Stimulated activated CD4-positive, alpha-beta T cell treated with anti-CD3 and anti-CD28 coated beads, Interleukin-1b, Interleukin-23, amount 100 ng/mL, for 24 hours (primary cell): ENCODE data around the gene AP2B1.
"Not testable (repeated sequence)": the region's sequence is repeated elsewhere in the genome, so short reads cannot be mapped to it uniquely, and the experiment has no call there.

Experiments
- DNase-seq, 4 experiments: peaks; one replicate each; pipeline ENCODE4 v3.0.0-alpha.2; 2020; ENCODE audit warnings: low read depth in 4 of 4, low spot score in 1 of 4

AP2B1 gene

GRCh38 chr17:35694906-35695305, 107.8 kb downstream of the AP2B1 start:
- no peak for DNase-seq

GRCh38 chr17:35695613-35696012, 108.5 kb downstream of the AP2B1 start:
- DNase-seq: no peak

- no peak for DNase-seq
Measured at GRCh38 chr17:35698800-35699199, 111.7 kb downstream of the AP2B1 start.

- no peak for DNase-seq
Measured at GRCh38 chr17:35700150-35700549, 113.0 kb downstream of the AP2B1 start.

- DNase-seq: no peak
Measured at GRCh38 chr17:35701491-35701890, 114.4 kb downstream of the AP2B1 start.

GRCh38 chr17:35703308-35703707, 116.2 kb downstream of the AP2B1 start:
- DNase-seq: not testable (repeated sequence)

GRCh38 chr17:35705230-35705629, 118.1 kb downstream of the AP2B1 start:
- no peak for DNase-seq

- DNase-seq: no peak
Measured at GRCh38 chr17:35705705-35706104, 118.6 kb downstream of the AP2B1 start.

- DNase-seq: no peak
Measured at GRCh38 chr17:35708149-35708548, 121.0 kb downstream of the AP2B1 start.

- no peak for DNase-seq
Measured at GRCh38 chr17:35708951-35709350, 121.8 kb downstream of the AP2B1 start.

GRCh38 chr17:35709874-35710273, 122.8 kb downstream of the AP2B1 start:
- DNase-seq: no peak

- no peak for DNase-seq
Measured at GRCh38 chr17:35710950-35711349, 123.8 kb downstream of the AP2B1 start.

GRCh38 chr17:35713069-35713728, 126.1 kb downstream of the AP2B1 start:
- DNase-seq: no peak

- DNase-seq: no peak
Measured at GRCh38 chr17:35714988-35715387, 127.9 kb downstream of the AP2B1 start.

GRCh38 chr17:35715416-35715815, 128.3 kb downstream of the AP2B1 start:
- DNase-seq: no peak

GRCh38 chr17:35716173-35716572, 129.1 kb downstream of the AP2B1 start:
- no peak for DNase-seq

GRCh38 chr17:35716897-35717465, 129.9 kb downstream of the AP2B1 start:
- DNase-seq: no peak

- no peak for DNase-seq
Measured at GRCh38 chr17:35717475-35717874, 130.4 kb downstream of the AP2B1 start.

- DNase-seq: no peak
Measured at GRCh38 chr17:35723735-35724134, 136.6 kb downstream of the AP2B1 start.

- DNase-seq: no peak
Measured at GRCh38 chr17:35725058-35725457, 137.9 kb downstream of the AP2B1 start.

- DNase-seq: no peak
Measured at GRCh38 chr17:35725802-35726126, 138.6 kb downstream of the AP2B1 start.

GRCh38 chr17:35726127-35726952, 139.2 kb downstream of the AP2B1 start:
- DNase-seq: no peak
